Measurements from ENCODE around the gene PHAF1.
A peak's percentile ranks its signal among the peaks of the same experiment; 100 is the strongest.

The PHAF1 gene

DNA sequence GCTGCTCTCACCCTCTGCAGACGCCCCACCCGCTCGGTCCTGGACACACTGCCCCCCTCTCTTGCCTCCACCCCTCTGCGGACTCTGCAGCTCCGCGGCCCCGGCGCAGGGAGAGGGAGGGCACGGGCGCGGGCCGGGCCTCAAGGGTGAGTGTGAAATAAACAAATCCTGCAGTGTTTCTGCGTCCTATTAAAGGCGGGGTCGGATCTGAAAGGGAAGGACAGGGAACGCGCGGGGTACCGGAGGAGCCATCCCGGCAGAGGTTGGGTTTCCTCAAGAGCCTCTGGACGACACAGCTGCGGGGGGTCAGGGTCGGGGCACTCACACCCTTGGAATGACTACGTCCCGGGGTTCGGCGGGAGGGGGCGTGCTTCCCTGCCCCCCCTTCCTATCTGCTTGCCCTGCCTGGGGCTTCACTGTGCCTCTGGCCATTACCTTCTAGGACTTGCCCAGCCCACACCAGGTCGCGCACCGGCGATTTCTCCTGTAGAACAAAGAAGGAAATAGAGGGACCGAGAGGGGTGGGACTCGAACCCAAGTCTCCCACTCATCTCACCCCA is 54.3 kb downstream of the PHAF1 start:
- DNase-seq (ENCODE audit: low read depth), result no peak

GRCh38 chr16:67164599-67165061 is 54.9 kb downstream of the PHAF1 start, which contains the start of gene HSF4:
Gene HSF4 (plus strand): TSS chr16:67164745. CDS start chr16:67164812, 67 bp downstream.
- DNase-seq (ENCODE audit: low read depth), result no peak

DNA sequence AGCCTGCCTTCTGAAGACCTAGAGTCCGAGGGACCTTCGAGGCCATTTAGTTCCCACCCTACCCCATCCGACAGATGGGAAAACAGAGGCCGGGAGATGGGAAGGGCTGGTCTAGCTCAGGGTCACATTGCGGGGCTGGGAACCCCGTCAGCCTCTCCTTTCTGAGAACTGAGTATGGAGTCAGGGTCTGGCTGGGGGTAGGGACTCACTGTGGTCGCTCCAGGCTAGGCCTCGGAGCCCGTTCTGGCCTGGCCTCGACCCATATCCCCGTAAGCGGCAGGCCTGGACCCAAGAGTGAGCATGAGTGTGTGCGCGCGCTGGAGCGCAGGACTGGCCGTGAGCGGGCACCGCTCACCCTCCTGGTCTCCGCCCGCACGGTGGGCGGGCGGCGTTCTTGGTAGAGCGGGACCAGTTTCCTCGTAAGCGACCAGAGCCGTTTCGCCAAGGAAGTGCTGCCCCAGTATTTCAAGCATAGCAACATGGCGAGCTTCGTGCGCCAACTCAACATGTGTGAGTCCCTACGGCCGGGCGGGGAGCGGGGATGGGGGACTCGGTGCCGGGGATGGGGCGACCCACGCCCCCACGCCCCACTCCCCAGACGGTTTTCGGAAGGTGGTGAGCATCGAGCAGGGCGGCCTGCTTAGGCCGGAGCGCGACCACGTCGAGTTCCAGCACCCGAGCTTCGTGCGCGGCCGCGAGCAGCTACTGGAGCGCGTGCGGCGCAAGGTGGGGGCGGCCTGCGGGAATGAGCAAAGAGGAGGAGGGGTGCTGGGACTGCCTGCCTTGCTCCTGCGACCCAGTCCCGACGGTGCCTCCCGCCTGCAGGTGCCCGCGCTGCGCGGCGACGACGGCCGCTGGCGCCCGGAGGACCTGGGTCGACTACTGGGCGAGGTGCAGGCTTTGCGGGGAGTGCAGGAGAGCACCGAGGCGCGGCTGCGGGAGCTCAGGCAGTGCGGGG is 55.7 kb downstream of the PHAF1 start:
- no peak for DNase-seq (ENCODE audit: low read depth)

- DNase-seq (ENCODE audit: low read depth), result no peak
These were observed 56.4 kb downstream of the PHAF1 start for GRCh38 chr16:67166110-67166547.

DNA sequence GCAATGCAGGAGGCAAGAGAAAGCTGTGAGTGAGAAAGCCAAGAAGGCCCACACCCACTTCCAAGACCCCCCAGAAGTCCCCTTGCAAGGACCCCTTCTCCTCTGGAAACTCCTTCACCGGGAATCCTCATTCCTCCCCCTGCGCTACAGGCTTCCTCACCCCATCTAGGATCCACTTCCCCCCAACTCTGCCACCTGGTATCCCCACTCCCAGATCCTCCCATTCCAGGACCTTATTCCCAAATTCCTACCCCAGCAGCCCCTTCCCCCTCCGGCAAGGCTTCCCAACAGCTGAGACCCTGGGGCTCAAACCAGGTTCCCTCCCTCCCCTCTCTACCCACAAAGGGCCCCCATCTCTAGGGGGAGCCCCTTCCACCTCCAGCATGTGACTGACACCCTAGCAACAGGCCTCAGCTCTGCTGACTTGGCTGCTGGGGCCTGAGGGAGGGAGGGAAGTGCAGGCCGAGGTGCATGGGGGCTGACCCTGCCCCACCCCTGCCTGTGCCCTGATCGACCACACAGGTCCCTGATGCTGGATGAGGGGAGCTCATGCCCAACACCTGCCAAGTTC is 56.9 kb downstream of the PHAF1 start:
- DNase-seq (ENCODE audit: low read depth), result no peak

- DNase-seq (ENCODE audit: low read depth), result no peak
These were observed 57.8 kb downstream of the PHAF1 start for GRCh38 chr16:67167588-67167987.

- DNase-seq (ENCODE audit: low read depth), result no peak
These were observed 59.3 kb downstream of the PHAF1 start for GRCh38 chr16:67169011-67169451.

- DNase-seq (ENCODE audit: low read depth), result no peak
These were observed 60.0 kb downstream of the PHAF1 start for GRCh38 chr16:67169642-67170167.

DNA sequence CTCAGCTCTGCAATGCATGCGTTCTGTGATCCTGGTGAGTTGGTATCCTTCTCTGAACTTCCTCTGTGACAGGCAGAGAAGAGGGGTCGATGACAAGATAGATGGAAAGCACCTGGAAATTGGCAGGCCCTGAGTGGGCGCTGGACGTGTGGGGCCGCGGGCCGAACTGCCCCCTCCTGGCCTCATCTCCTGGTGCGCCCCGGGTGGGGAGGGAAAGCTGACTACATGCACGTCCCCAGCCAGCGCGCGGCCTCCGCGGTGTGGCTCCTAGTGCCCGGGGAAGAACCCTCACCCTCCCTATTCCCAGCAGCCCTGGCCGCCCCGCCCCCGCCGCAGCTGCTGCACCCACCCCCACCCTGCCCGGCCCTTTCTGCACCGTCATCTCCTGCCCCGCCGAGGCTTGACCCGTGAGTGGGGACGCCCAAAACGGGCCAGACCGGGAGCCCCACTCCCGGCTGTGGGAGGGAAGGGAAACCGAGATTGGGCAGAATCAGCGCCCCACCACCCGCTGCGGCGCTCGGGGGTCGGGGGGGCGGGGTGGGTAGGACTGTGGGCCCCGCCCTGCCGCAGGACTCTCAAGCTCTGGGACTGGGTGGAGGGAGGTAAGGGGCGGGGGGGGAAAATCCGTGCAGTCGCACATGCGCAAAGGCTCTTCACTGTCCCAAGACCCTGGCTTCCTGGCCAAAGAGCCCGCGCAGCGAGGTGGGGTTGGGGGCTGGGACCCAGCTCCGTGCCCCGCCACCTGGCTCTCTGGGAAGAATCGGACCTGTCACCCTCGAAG is 60.6 kb downstream of the PHAF1 start, which contains the start of gene NOL3:
TSS of gene NOL3 (plus strand) at position 371 of the 781 bp plus-strand sequence.
- DNase-seq (ENCODE audit: low read depth), result no peak

- no peak for DNase-seq (ENCODE audit: low read depth)
These were observed 61.4 kb downstream of the PHAF1 start for GRCh38 chr16:67170949-67171649.

GRCh38 chr16:67173323-67173722 is 63.6 kb downstream of the PHAF1 start:
- no peak for DNase-seq (ENCODE audit: low read depth)

- DNase-seq (ENCODE audit: low read depth), result peak; percentile 47
These were observed 64.3 kb downstream of the PHAF1 start for GRCh38 chr16:67173808-67174705.

DNA sequence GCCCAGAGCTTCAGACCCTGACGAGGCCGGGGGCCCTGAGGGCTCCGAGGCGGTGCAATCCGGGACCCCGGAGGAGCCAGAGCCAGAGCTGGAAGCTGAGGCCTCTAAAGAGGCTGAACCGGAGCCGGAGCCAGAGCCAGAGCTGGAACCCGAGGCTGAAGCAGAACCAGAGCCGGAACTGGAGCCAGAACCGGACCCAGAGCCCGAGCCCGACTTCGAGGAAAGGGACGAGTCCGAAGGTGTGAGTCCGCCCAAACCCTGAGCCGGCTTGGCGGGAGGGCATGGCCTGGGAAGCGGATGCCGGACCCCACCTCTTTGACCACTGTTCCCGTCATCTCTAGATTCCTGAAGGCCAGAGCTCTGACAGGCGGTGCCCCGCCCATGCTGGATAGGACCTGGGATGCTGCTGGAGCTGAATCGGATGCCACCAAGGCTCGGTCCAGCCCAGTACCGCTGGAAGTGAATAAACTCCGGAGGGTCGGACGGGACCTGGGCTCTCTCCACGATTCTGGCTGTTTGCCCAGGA is 65.0 kb downstream of the PHAF1 start:
- DNase-seq (ENCODE audit: low read depth), result no peak

DNA sequence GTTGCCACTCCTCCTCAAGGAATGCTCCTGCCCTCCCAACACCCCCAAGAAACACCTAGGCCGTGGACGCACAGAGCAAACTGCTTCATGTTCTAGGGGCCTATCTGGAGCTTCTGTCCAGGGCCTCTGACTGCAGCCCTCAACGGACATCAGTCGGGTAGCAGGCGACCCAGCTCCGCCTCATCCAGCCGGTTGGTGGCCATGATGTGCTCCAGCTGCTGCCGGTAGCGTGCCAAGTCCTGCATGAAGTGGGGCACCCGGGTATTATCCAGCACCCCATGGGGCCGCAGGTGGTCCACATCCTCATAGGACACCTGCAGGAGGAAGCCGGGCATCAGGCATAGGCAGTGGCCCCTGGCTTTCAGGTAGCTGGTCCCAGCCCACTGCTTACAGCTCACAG is 66.9 kb downstream of the PHAF1 start:
- DNase-seq (ENCODE audit: low read depth), result no peak

GRCh38 chr16:67177743-67178699 is 68.3 kb downstream of the PHAF1 start:
- DNase-seq (ENCODE audit: low read depth), result peak; percentile 44

- DNase-seq (ENCODE audit: low read depth), result no peak
These were observed 69.8 kb downstream of the PHAF1 start for GRCh38 chr16:67179421-67180080.

DNA sequence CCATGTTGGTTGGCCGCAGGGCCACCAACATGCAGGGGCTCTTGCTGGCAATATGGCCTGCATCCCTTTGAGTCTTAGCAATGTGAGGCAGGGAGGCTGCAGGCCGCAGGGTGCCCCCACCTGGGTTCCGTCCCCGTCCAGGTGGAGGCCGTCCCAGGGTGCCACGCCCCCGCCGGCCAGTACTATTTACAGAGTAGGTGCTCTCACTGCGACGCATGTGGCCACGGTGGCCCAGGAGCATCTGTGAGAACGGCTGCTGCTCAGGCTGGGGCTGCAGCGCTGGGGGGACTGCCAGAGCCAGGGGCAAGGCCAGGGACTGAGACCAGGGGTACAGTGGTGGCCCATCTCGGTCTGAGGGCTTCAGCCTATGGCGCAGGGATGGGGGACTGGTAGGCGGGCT is 70.4 kb downstream of the PHAF1 start:
- DNase-seq (ENCODE audit: low read depth), result no peak

DNA sequence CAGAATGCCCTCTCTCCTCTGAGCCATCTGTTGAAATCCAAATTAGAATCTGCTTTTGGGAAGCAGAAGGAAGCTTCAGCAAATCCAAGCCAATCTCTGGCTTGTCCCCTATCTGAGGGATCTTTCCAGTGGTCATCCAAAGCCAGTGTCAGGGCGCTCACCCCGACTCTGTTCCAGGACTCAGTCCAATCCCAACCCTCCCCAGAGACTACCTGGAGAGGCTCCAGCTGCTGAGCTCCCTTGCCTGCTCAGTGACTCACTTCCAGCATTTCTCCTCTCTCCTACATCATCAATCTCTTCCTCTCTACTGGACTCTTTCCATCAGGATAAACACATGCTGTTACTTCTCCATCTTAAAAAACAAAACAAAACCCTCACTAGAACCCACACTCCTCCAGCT is 71.6 kb downstream of the PHAF1 start:
- no peak for DNase-seq (ENCODE audit: low read depth)

Measured in activated T-helper 9 cell treated with anti-CD3 and anti-CD28 coated beads, Interleukin-2, amount 50 U/mL, for 16 hours (primary cell).